LHCN-M2 (cell line): ENCODE results near the gene XPO6. TPM values are rescaled to one million over a fixed set of nuclear protein-coding genes. Genes with fewer than 3 reads are reported as not detected.
"Not testable (repeated sequence)": the region's sequence is repeated elsewhere in the genome, so short reads cannot be mapped to it uniquely, and the experiment has no call there.

Source experiments
- DNase-seq: peaks from one replicate; pipeline ENCODE4 v3.0.0-alpha.2; 2012; ENCODE audit warnings: low read depth
- total RNA-seq: library from RNA; depleted of rRNA; stranded (reverse); fragments of >200 nt; gene quantifications from 2 replicates; pipeline ENCODE4 v1.2.3, GENCODE V29; 2014

Gene XPO6
- total RNA-seq, 1 experiment from 2014 or later: 127 TPM

GRCh38 chr16:28117168-28117565 lies 94.6 kb downstream of the XPO6 start:
- DNase-seq: no peak

DNA sequence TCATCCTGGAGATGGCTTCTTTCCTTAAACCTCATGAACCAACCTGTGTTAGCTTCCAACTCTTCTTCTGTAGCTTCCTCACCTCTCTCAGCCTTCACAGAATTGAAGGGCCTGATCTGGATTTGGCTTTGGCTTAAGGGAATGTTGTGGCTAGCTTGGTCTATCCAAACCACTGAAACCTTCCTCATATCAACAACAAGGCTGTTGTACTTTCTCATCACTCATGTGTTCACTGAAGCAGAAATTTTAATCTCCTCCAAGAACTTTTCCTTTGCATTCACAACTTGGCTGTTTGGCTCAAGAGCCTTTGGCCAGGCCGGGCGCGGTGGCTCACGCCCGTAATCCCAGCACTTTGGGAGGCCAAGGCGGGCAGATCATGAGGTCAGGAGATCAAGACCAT lies 95.9 kb downstream of the XPO6 start:
- DNase-seq: not testable (repeated sequence)

- no peak for DNase-seq
Measured at GRCh38 chr16:28112908-28113307, 98.9 kb downstream of the XPO6 start.

- DNase-seq: no peak
Measured at GRCh38 chr16:28110977-28111376, 100.8 kb downstream of the XPO6 start.

DNA sequence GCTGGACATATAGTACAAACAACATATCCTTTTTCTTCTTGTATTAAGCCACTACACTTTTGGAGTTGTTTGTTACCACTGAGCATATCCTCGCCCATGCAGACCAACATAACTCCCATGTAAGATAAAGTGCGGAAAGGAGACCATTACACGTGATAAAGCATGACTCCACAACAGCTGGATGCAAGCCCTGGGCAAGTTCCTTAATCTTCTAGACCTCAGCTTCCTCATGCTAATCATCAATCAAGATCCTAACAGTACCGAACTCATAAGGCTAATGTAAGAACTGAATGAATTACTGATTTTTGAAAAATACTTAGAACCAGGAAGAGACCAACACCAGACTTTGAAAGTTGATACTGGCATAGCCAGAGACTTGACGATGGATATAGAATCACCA lies 101.3 kb downstream of the XPO6 start:
- peak; percentile 7 for DNase-seq

DNA sequence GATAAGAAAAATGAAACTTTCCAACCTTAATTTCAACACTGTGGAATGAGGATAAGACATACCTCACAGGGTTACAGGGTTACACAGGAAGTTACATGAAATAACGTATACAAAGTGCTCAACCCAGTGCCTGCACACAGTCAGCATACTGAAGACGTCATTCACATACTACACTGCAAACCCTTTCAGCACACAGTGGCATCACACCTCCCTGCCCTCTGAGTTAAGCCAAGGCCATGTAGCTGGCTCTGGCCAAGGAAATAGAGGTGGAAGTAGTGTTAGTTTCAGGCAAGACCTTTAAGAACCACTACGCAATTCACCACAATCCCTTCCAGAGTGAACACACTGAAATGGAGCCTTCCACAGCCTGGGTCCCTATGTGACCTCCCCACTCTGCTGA lies 101.7 kb downstream of the XPO6 start:
- DNase-seq: no peak

- DNase-seq: no peak
Measured at GRCh38 chr16:28108590-28109247, 103.0 kb downstream of the XPO6 start.

- DNase-seq: no peak
Measured at GRCh38 chr16:28107232-28107631, 104.5 kb downstream of the XPO6 start.

GRCh38 chr16:28106467-28107215 lies 105.1 kb downstream of the XPO6 start:
- no peak for DNase-seq

DNA sequence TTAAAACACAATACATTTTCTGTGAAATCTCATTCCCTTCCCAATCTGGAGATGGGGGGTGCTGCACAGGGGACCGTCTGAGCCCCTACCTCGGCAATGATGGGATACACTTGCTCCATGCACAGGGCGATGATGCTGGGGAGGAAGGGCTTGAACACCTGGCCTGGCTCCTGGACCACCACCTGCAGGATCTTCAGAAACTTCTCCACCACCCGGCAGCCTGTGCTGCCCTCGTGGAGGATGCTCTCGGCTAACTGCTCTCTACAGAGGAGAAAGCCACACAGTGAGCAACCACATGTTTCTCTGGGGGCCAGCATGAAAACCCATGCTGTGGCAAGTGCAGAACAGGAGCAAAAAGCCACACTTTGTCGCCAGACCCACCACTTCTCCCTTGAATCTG lies 105.8 kb downstream of the XPO6 start:
- no peak for DNase-seq

DNA sequence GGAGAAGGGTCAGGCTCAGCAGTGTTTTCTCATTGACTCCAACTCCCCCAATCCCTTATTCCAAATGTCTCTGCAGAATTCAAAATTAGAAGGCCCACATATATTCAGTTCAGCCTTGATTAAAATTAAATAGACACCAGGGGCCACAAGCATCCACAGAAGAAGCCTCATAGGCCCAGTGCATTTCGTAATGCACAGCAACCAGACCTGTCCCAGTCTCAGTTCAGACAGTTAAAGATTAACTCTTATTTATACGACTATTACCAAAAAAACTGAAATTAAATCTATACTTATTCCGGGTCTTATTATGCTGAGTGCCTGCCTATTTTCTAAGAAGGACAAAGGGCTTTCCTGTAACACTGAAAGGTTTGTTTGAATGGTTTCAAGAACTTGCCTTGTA lies 106.5 kb downstream of the XPO6 start:
- no peak for DNase-seq

- DNase-seq: no peak
Measured at GRCh38 chr16:28104404-28104803, 107.4 kb downstream of the XPO6 start.

GRCh38 chr16:28103516-28104170 lies 108.1 kb downstream of the XPO6 start:
- DNase-seq: no peak

DNA sequence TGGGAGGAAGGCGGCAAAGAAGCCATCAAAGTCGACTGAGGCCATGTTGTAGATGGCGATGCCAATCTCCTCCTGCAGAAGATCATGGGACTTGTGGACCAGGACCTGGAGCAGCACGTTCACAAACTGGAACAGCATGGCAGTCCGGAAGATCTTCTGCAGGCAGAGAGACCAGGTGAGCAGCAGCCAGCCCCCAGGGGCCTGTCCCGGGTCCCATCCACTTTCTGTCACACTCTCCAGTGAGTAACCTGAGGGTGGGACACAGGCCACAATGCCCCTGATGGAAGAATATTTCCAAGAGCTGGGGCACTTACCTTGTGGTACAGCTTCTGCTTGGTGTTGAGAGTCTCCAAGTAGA lies 110.3 kb downstream of the XPO6 start:
- no peak for DNase-seq

DNA sequence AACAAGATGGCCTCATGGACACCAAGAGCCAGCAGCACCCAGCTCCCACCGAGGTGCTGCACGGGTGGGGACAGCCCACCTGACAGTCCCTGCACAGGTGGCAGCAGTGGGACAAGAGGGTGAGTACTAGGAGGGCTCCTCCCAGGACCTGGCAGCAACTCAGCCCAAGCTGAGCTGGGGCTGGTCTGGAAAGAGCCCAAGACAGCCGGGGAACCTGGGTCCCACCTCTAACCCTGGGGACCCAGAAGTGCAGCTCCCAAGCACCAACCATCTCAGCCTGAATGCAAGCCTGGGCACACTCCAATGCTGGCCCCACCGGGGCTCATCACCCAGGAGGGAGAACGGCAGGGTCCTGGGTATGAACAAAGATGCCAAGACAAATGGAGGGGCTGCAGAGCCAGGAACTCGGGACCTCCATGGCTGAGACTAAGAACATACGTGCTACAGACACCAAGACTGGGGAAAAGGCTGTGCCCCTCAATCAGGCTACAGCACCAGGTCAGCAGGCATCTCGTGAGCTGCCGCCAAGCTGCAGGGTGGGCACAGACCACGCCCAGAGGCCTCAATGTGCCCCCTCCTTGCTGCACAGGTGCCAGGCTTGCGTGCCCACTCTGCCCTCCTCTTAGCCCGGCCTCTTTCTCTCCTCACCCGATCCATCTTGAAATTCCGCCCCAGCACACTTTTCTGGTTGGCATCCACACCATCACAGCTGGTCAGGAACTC lies 110.8 kb downstream of the XPO6 start:
- DNase-seq: no peak

DNA sequence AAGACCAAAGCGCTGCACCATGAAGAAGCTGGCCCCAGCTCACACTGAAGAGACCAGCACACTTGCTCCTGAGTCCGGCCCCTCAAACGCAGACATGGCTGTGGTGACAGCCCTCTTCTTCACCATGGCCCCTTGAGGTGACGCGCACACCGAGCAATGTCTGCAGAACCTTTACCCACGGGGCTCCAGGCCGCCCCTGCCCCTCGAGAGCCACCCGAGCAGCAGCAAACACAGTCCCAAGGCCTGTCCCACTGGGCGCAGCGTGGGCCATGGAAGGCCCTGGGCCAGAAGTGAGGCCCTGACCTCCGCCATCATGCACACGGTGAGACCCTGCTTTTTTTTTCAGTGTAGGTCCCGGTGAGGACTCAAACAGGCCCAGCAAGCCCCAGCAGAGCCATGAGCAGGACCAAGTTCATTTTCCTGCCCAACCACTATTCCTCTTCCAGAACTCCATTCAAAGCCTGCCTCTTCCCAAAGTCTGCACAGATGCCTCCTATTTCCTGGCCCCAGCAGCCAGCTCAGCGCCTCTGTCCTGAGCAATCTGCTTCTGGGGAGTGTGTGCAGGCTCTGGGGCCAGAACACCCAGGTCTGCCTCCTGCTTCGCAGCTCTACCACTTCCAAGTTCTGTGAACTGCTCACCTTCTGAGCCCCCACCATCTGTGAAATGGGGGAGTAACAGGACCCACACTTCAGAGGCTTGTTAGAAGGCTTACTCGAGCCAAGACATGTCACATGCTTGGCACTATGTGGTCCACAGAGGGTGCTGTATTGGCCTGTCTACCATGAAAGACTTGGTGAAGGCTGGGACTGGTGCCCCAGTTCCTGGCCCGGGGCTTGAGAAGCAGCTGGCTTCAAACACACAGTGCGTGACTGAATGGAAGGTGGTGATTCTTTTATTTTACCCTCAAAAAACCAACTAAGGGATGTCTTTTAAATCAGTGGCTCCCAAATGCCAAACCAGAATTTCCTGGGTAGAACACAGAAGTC lies 112.5 kb downstream of the XPO6 start:
- no peak for DNase-seq

GRCh38 chr16:28098171-28098958 lies 113.4 kb downstream of the XPO6 start:
- no peak for DNase-seq

GRCh38 chr16:28096983-28097899 lies 114.5 kb downstream of the XPO6 start:
- DNase-seq: no peak

- DNase-seq: no peak
Measured at GRCh38 chr16:28093385-28093725, 118.4 kb downstream of the XPO6 start.
